ENCODE measurements around the gene POLK. TPM values are rescaled to one million over a fixed set of nuclear protein-coding genes. Genes with fewer than 3 reads are reported as not detected.
"Not testable (repeated sequence)": the region's sequence is repeated elsewhere in the genome, so short reads cannot be mapped to it uniquely, and the experiment has no call there.

The POLK gene
- total RNA-seq, 2 experiments from 2014 or later: 35.5 to 49.1 TPM

DNA sequence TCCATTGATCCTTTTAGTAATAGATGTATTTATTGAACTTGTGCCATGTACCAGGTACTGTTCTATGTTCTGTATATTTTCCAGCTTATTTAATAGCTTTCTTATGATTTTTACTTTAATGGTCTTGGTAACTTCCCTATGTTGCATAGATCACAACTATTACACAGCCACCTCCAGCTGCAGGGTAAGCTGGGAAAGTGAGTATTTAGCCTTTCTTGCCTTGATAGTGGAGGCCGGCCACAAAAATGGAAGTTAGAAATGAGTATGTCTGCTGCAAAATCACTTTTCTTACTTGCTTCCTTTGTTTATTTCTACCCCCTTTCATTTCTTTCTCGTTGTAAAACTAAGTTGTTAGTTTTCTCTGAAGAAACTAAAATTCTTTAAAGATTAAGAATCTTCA, 56.5 kb downstream of the POLK start:
- intact Hi-C loops (cut with DNase I, micrococcal nuclease): loop anchor here (5.0 to 10.0 kb wide), 4 partner anchors 231 to 991 kb away; partner anchors contain the start of genes GCNT4 (in 1 of the 2) and HMGCR (in 1 of the 2)
- Mint-ChIP-seq H3K27ac (peak overlapping the region; percentile 96), H3K27me3 (no peaks in the 10 kb centered on the region), H3K4me3 (no peak overlapping the region), H3K36me3 (ENCODE audit: low read depth) (peaks cover 58% of the 10 kb centered on the region), H3K9me3 (ENCODE audit: low read depth) (peaks cover 11% of the 10 kb centered on the region), H3K4me1 (peaks cover 58% of the 10 kb centered on the region)
- POLR2A ChIA-PET: interaction anchor here (0.5 to 2.3 kb wide), 4 partner anchors 56 to 508 kb away, joined by 3 to 12 read pairs (median 3); partner anchors contain the start of genes CERT1 and POLK
- ATAC-seq (no peak), DNase-seq (peak; percentile 42)
- CTCF ChIA-PET: interaction anchor here (0.5 to 1.8 kb wide), 10 partner anchors 12 to 397 kb away, joined by 3 to 9 read pairs (median 4); partner anchors contain the start of gene HMGCR

DNA sequence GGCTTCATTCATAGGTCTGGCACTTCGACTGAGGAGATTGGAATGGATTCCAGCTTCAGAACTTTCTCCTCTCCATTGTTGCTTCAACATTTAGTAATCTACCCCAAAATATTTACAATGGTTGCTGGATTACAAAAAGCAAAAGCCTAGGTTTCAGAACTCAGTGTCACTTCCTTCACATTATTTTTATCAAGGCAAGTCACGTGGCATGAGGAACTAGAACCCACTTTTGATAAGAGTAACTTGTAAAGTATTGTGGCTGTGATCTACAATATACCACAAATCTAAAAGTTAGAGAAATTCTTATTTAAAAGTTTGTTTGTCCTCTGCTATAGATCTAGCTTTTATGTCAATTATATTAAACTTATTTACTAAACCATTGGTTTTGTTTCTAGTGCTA, 59.9 kb downstream of the POLK start:
- Mint-ChIP-seq H3K27me3 (no peaks in the 10 kb centered on the region), H3K36me3 (ENCODE audit: low read depth) (peaks cover 36% of the 10 kb centered on the region), H3K9me3 (ENCODE audit: low read depth) (peaks cover 1% of the 10 kb centered on the region), H3K27ac (no peak overlapping the region), H3K4me3 (no peak overlapping the region), H3K4me1 (peaks cover 46% of the 10 kb centered on the region)
- POLR2A ChIA-PET: no interaction called here
- ATAC-seq (no peak), DNase-seq (no peak)
- intact Hi-C loops (cut with DNase I, micrococcal nuclease): no loop called here
- CTCF ChIA-PET: no interaction called here

DNA sequence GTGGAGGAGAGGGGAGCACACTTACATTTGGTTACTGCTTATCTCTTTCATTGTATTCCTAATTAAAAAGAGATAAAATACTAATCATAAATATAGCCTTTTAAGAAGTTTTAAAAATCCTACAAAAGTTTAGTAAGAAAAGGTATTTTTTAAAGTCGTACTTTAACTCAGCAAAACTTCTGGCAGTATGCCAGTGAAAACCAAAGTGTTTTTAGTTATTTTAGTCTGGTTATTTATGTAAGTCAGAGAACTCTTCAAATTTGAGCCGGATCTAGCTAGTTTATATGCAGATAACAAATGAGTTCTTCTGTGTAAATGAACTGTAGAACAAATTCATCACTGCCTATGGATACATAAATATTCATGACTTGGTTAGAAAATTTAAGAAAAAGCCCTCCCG, 63.1 kb downstream of the POLK start:
- DNase-seq (no peak), ATAC-seq (no peak)
- intact Hi-C loops (cut with DNase I, micrococcal nuclease): loop anchor here in 1 of 2 experiments (1.0 to 2.0 kb wide), 3 partner anchors 7 to 94 kb away; partner anchors contain the start of genes CERT1 and POLK
- H3K36me3 Mint-ChIP-seq (ENCODE audit: low read depth): peaks cover 43% of the 10 kb centered on the region
- no peak overlapping the region for H3K4me3 Mint-ChIP-seq
- H3K9me3 Mint-ChIP-seq (ENCODE audit: low read depth): peaks cover 1% of the 10 kb centered on the region
- ChIA-PET POLR2A (interaction anchor here (1.0 kb wide), 1 partner anchor 23 kb away, joined by 4 read pairs; no protein-coding TSS in a partner anchor), CTCF (interaction anchor here (0.9 to 1.0 kb wide), 2 partner anchors 107 to 115 kb away, joined by 3 read pairs; no protein-coding TSS in a partner anchor)
- H3K4me1 Mint-ChIP-seq: peaks cover 20% of the 10 kb centered on the region
- peak overlapping the region; percentile 82 for H3K27ac Mint-ChIP-seq
- H3K27me3 Mint-ChIP-seq: no peaks in the 10 kb centered on the region

DNA sequence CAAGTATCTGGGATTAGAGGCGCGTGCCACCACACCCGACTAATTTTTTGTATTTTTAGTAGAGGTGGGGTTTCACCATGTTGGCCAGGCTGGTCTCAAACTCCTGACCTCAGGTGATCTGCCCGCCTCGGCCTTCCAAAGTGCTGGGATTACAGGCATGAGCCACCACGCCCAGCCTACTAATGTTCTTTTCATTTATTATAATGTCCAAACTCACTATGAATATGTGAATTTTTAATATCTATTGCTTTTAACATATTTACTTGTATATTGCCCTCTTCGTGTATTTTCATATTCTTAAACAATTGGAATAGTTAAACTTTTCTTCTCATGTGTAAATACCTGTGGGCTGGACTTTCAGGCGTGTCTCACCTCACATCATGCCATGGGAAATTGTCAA, 66.6 kb downstream of the POLK start:
- POLR2A ChIA-PET; H3K4me3 Mint-ChIP-seq; CTCF ChIA-PET; H3K27me3 Mint-ChIP-seq; ATAC-seq; intact Hi-C loops (cut with DNase I, micrococcal nuclease); H3K27ac Mint-ChIP-seq; H3K9me3 Mint-ChIP-seq (ENCODE audit: low read depth); DNase-seq: not testable (repeated sequence)
- Mint-ChIP-seq H3K36me3 (ENCODE audit: low read depth) (peaks cover 30% of the 10 kb centered on the region), H3K4me1 (peaks cover 13% of the 10 kb centered on the region)

DNA sequence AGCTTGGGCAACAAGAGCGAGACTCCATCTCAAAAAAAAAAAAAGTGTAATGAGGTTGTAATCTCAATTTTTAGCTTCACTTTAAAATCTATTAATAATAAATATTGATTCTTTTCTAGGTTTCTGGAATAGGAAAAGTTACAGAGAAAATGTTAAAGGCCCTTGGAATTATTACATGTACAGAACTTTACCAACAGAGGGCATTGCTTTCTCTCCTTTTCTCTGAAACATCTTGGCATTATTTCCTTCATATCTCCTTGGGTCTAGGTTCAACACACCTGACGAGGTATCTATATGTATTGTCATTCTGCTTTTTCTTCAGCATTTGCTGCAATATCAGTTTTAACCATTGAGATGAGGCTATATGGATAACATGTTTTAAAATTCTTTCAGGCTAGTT, 73.0 kb downstream of the POLK start:
- ChIA-PET POLR2A (no interaction called here), CTCF (no interaction called here)
- H3K27me3 Mint-ChIP-seq: no peaks in the 10 kb centered on the region
- no peaks in the 10 kb centered on the region for H3K4me1 Mint-ChIP-seq
- DNase-seq: no peak
- no peak overlapping the region for H3K4me3 Mint-ChIP-seq
- no peak overlapping the region for H3K27ac Mint-ChIP-seq
- no peaks in the 10 kb centered on the region for H3K9me3 Mint-ChIP-seq (ENCODE audit: low read depth)
- intact Hi-C loops (cut with DNase I, micrococcal nuclease): no loop called here
- no peak for ATAC-seq
- H3K36me3 Mint-ChIP-seq (ENCODE audit: low read depth): peaks cover 31% of the 10 kb centered on the region

DNA sequence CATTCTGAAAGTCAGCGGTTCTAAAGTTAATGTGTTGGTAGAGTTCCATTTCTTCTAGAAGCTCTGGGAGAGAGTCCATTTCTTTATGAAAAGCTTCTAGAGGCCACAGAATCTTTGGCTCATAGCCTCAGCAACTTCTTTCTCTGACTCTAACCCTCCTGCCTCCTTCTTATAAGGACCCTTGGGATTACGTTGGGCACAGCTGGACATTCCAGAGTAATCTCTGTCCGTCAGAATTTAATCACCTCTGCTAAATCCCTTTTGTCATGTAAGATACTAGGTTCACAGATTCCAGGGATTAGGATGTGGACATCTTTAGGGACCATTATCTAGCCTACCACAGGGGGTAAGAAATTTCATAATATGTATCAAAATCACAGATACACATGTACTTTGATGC, 77.0 kb downstream of the POLK start:
- no peaks in the 10 kb centered on the region for H3K27me3 Mint-ChIP-seq
- ATAC-seq: no peak
- H3K27ac Mint-ChIP-seq: no peak overlapping the region
- no peak for DNase-seq
- H3K9me3 Mint-ChIP-seq (ENCODE audit: low read depth): no peaks in the 10 kb centered on the region
- ChIA-PET CTCF (no interaction called here), POLR2A (no interaction called here)
- H3K4me3 Mint-ChIP-seq: no peak overlapping the region
- H3K4me1 Mint-ChIP-seq: no peaks in the 10 kb centered on the region
- intact Hi-C loops (cut with DNase I, micrococcal nuclease): no loop called here
- H3K36me3 Mint-ChIP-seq (ENCODE audit: low read depth): peaks cover 39% of the 10 kb centered on the region

DNA sequence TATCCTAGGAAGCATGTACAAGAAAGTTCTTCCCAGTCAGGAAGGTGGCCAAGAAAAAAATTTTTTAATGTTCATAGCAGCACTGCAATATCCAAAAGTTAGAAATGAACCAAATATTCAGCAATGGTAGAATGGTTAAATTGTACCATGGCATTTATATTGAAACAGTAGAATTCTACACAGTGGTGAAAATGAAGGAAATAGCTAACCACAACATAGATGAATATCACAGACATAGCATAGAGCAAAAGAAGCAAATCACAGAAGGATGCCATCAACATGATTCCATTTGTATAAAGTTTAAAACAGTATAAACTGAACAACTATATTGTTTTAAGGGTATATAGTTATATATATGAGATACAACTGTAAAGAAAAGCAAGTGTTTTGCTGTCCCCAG, 88.8 kb downstream of the POLK start:
- Mint-ChIP-seq H3K4me3 (no peak overlapping the region), H3K27me3 (no peaks in the 10 kb centered on the region), H3K9me3 (ENCODE audit: low read depth) (no peaks in the 10 kb centered on the region), H3K36me3 (ENCODE audit: low read depth) (peaks cover 51% of the 10 kb centered on the region), H3K4me1 (peaks cover 9% of the 10 kb centered on the region), H3K27ac (no peak overlapping the region)
- intact Hi-C loops (cut with DNase I, micrococcal nuclease): no loop called here
- DNase-seq (no peak), ATAC-seq (no peak)
- CTCF ChIA-PET: interaction anchor here (0.6 kb wide), 1 partner anchor 206 kb away, joined by 3 read pairs; no protein-coding TSS in a partner anchor
- POLR2A ChIA-PET: no interaction called here

DNA sequence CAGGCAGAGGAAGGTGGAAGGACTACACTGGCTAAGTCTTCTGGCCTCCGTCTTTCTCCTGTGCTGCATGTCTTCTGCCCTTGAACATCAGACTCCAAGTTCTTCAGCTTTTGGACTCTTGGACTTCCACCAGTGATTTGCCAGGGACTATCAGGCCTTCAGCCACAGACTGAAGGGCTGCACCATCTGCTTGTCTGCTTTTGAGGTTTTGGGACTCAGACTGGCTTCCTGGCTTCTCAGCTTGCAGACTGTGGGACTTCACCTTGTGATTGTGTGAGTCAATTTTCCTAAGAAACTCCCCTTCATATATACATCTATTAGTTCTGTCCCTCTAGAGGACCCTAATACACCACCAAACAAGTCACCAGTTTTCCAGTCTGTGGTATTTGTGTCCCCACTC, 89.9 kb downstream of the POLK start:
- Mint-ChIP-seq H3K36me3 (ENCODE audit: low read depth) (peaks cover 47% of the 10 kb centered on the region), H3K27me3 (no peaks in the 10 kb centered on the region), H3K4me3 (no peak overlapping the region), H3K9me3 (ENCODE audit: low read depth) (no peaks in the 10 kb centered on the region), H3K27ac (no peak overlapping the region), H3K4me1 (peaks cover 9% of the 10 kb centered on the region)
- ATAC-seq (no peak), DNase-seq (no peak)
- intact Hi-C loops (cut with DNase I, micrococcal nuclease): no loop called here
- ChIA-PET CTCF (interaction anchor here (1.5 kb wide), 1 partner anchor 33 kb away, joined by 5 read pairs; no protein-coding TSS in a partner anchor), POLR2A (no interaction called here)

DNA sequence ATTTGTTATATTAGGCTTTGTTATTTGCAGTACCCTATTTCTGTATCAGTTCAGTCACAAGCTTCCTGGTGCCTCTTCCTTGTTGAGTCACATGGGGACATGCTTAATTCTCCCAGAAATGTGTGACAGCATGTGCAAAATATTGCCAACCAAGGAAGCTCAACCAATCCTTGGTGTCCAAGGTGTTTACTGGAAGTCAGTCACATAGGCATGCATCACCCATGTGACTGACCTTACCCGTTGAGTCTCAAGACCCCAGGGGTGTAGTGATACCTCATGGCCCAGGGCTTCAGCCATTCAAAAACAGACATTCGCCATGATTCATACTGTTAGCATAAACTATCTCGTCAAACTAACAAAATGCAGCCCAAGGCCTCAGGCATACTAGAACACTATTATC, 90.3 kb downstream of the POLK start:
- peaks cover 46% of the 10 kb centered on the region for H3K36me3 Mint-ChIP-seq (ENCODE audit: low read depth)
- CTCF ChIA-PET: interaction anchor here (1.5 kb wide), 1 partner anchor 34 kb away, joined by 5 read pairs; no protein-coding TSS in a partner anchor

DNA sequence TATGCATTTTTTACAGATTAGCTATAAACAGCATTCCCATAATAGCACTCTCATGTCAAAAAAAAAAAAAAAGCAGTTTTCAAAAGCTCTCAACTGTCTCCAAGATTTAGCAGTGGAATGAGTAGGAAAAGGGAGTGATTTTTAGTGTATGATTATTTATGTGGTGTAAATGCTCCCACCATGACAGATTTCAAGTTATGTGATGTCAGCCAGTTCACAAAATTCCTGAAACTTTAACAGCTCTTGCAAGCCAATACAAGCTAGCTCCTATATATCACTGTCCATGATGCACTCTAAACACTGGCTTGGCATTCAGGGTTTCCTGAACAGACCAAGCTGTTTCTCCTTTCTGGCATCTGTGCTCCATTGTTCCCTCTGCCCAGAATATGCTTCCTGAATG, 91.7 kb downstream of the POLK start:
- intact Hi-C loops (cut with DNase I, micrococcal nuclease): no loop called here
- Mint-ChIP-seq H3K4me3 (no peak overlapping the region), H3K27ac (no peak overlapping the region), H3K9me3 (ENCODE audit: low read depth) (no peaks in the 10 kb centered on the region), H3K27me3 (no peaks in the 10 kb centered on the region), H3K36me3 (ENCODE audit: low read depth) (peaks cover 42% of the 10 kb centered on the region), H3K4me1 (peaks cover 9% of the 10 kb centered on the region)
- ChIA-PET CTCF (interaction anchor here (0.7 to 1.5 kb wide), 3 partner anchors 14 to 35 kb away, joined by 3 to 5 read pairs (median 3); no protein-coding TSS in a partner anchor), POLR2A (no interaction called here)
- DNase-seq: no peak
- no peak for ATAC-seq

More for the DNA sequence above, 90.3 kb downstream of the POLK start:
- Mint-ChIP-seq H3K27ac (no peak overlapping the region), H3K9me3 (ENCODE audit: low read depth) (no peaks in the 10 kb centered on the region), H3K27me3 (no peaks in the 10 kb centered on the region), H3K4me1 (peaks cover 9% of the 10 kb centered on the region), H3K4me3 (no peak overlapping the region)
- no peak for ATAC-seq
- intact Hi-C loops (cut with DNase I, micrococcal nuclease): no loop called here
- no peak for DNase-seq
- POLR2A ChIA-PET: no interaction called here

DNA sequence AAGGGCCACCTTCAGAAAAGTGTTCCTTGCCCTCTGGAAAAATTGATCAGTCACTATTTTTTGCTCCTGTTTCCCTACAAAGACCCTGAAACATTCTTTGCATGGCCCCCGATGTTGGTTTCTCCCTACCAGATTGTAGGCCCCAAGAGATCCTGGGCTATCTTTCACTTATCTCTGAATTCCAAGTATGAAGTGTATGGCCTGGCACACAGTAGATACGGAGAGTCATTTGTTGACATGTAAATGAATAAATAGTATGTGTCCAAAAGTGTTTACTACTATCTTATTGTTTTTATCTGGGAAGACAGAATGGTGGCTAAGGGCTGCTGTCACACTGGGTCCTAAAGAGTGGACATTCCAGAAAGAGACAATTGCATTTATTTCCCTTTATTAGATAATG, 92.1 kb downstream of the POLK start:
- Mint-ChIP-seq H3K36me3 (ENCODE audit: low read depth) (peaks cover 41% of the 10 kb centered on the region), H3K27me3 (no peaks in the 10 kb centered on the region), H3K4me3 (no peak overlapping the region), H3K27ac (no peak overlapping the region), H3K4me1 (peaks cover 9% of the 10 kb centered on the region), H3K9me3 (ENCODE audit: low read depth) (no peaks in the 10 kb centered on the region)
- DNase-seq: no peak
- ChIA-PET POLR2A (no interaction called here), CTCF (interaction anchor here (1.0 kb wide), 1 partner anchor 30 kb away, joined by 3 read pairs; no protein-coding TSS in a partner anchor)
- ATAC-seq: no peak
- intact Hi-C loops (cut with DNase I, micrococcal nuclease): no loop called here

DNA sequence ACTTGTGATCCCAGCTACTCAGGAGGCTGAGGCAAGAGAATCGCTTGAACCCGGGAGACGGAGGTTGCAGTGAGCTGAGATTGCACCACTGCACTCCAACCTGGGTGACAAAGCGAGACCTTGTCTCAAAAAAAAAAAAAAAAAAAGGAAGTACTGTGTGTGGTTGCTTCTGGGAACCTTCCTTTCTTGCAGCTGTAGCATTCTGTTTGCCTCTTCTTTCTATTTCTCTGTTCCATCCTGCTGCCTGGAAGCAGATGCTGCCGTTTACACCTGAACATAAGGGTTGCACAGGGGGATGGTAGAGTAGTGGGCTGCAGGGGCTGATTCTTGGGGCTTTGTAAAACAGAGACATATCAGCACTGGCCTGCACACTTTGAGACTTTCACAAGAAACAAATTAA, 95.7 kb downstream of the POLK start:
- H3K4me3 Mint-ChIP-seq; H3K27ac Mint-ChIP-seq; H3K27me3 Mint-ChIP-seq; H3K4me1 Mint-ChIP-seq; H3K9me3 Mint-ChIP-seq (ENCODE audit: low read depth); ATAC-seq; DNase-seq; intact Hi-C loops (cut with DNase I, micrococcal nuclease): not testable (repeated sequence)
- H3K36me3 Mint-ChIP-seq (ENCODE audit: low read depth): peaks cover 25% of the 10 kb centered on the region
- CTCF ChIA-PET: interaction anchor here (0.7 kb wide), 1 partner anchor 85 kb away, joined by 5 read pairs; no protein-coding TSS in a partner anchor
- POLR2A ChIA-PET: interaction anchor here (0.6 to 1.0 kb wide), 2 partner anchors 21 to 43 kb away, joined by 3 to 4 read pairs; no protein-coding TSS in a partner anchor
